Testis (tissue), 2 donors: ENCODE measurements around the gene RBMS2.
"Not testable (repeated sequence)": the region's sequence is repeated elsewhere in the genome, so short reads cannot be mapped to it uniquely, and the experiment has no call there.

Experiments used
- CTCF ChIP-seq, 3 experiments: fragments of 450-650 bp in 2 of 3; fragments of 200-600 bp in 1 of 3; sonication (generic) in 1 of 3; IDR thresholded peaks; one replicate each; pipeline ENCODE4 v1.5.1; 2016 to 2019; ENCODE audit warnings: antibody characterized with exemption in 3 of 3, mild to moderate bottlenecking in 2 of 3, moderate library complexity in 1 of 3
- POLR2A ChIP-seq: fragments of 450-650 bp; IDR thresholded peaks from one replicate; pipeline ENCODE4 v1.6.1; 2017; ENCODE audit warnings: antibody characterized with exemption, mild to moderate bottlenecking, moderate library complexity

DNA sequence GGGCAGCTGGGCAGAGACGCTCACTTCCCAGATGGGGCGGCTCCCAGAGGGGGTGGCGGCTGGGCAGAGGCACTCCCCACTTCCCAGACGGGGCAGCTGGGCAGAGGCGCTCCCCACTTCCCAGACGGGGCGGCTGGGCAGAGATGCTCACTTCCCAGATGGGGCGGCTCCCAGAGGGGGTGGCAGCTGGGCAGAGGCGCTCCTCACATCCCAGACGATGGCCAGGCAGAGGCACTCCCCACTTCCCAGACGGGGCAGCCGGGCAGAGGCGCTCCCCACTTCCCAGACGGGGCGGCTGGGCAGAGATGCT is 27.6 kb upstream of the RBMS2 start:
- not testable (repeated sequence) for TF ChIP-seq POLR2A; CTCF (IDR thresholded peaks at IDR 0.05)
